Measurements from ENCODE around the gene BBS2. TPM values are rescaled to one million over a fixed set of nuclear protein-coding genes. Genes with fewer than 3 reads are reported as not detected.

The BBS2 gene
- total and polyA plus RNA-seq, 2 of the 13 experiments (the other 11 are each of a cell fraction or from before 2014, with no cell fraction given): 59.7 to 68.3 TPM

DNA sequence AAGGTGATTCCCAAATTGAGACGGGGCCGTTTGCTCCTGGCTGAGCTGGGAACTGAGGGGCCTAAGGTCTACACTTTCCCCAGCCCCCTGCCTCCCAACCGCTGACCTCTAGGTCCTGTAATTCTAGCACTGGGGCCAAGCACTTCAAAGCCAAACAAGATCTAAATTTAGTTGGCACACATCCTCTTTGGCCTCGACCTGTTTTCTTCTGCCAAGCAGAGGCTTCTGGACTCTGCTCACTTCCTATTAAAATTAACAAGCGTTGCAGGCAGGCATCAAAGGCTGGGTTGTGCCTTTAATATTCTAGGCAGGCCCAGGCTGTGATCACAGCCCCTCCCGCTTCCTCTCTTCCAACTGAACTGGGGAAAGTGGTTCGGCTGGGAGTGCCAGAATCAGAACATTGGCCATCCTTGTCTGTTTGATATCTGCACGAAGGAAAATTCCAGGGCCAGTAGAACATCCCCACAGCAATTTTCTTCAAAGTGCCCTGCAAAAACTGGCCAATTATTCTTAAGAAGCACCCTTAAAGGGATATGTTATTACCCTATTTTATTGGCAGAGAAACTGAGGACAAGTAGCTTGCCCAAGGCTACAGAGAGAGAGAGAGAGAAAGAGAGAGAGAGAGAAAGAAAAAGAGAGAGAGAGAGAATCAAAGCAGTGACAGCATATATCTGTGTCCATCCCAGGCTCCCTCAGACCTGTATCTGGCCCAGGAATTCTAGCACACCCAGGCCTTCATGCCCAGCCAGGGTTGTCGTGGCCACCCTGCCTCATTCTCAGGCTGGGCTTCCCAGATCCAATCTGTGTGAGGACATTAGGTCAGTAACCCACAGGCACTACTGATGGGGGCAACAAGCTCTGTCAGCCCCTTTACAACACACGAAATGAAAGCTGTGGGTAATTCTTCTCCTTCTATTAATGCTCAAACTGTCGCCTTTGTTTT lies 32.2 kb upstream of the BBS2 start (continued):
- TF ChIP-seq ZNF644 (CRISPR knock-in tag; IDR thresholded peaks at IDR 0.05; ENCODE audit: low read depth): no peak; the same call in 1 of the 2 replicates
- TF ChIP-seq HOXA5 (CRISPR knock-in tag; IDR thresholded peaks at IDR 0.05): peak; percentile 32; the same call in 1 of the 2 replicates
- no peak for TF ChIP-seq POLR2G (IDR thresholded peaks at IDR 0.05; ENCODE audit: low read depth, low read length)
- TF ChIP-seq GLI4 (CRISPR knock-in tag; IDR thresholded peaks at IDR 0.05; ENCODE audit: borderline replicate concordance): no peak
- no peak for TF ChIP-seq FOXC1 (CRISPR knock-in tag; IDR thresholded peaks at IDR 0.05; ENCODE audit: borderline replicate concordance)
- no peak for TF ChIP-seq SP4 (CRISPR knock-in tag; IDR thresholded peaks at IDR 0.05)
- no peak for TF ChIP-seq REXO4 (CRISPR knock-in tag; IDR thresholded peaks at IDR 0.05; ENCODE audit: borderline replicate concordance)
- TF ChIP-seq, protein P1, sequence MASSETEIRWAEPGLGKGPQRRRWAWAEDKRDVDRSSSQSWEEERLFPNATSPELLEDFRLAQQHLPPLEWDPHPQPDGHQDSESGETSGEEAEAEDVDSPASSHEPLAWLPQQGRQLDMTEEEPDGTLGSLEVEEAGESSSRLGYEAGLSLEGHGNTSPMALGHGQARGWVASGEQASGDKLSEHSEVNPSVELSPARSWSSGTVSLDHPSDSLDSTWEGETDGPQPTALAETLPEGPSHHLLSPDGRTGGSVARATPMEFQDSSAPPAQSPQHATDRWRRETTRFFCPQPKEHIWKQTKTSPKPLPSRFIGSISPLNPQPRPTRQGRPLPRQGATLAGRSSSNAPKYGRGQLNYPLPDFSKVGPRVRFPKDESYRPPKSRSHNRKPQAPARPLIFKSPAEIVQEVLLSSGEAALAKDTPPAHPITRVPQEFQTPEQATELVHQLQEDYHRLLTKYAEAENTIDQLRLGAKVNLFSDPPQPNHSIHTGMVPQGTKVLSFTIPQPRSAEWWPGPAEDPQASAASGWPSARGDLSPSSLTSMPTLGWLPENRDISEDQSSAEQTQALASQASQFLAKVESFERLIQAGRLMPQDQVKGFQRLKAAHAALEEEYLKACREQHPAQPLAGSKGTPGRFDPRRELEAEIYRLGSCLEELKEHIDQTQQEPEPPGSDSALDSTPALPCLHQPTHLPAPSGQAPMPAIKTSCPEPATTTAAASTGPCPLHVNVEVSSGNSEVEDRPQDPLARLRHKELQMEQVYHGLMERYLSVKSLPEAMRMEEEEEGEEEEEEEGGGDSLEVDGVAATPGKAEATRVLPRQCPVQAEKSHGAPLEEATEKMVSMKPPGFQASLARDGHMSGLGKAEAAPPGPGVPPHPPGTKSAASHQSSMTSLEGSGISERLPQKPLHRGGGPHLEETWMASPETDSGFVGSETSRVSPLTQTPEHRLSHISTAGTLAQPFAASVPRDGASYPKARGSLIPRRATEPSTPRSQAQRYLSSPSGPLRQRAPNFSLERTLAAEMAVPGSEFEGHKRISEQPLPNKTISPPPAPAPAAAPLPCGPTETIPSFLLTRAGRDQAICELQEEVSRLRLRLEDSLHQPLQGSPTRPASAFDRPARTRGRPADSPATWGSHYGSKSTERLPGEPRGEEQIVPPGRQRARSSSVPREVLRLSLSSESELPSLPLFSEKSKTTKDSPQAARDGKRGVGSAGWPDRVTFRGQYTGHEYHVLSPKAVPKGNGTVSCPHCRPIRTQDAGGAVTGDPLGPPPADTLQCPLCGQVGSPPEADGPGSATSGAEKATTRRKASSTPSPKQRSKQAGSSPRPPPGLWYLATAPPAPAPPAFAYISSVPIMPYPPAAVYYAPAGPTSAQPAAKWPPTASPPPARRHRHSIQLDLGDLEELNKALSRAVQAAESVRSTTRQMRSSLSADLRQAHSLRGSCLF (CRISPR knock-in tag; IDR thresholded peaks at IDR 0.05; ENCODE audit: borderline replicate concordance): no peak
- no peak for TF ChIP-seq PRPF4 (IDR thresholded peaks at IDR 0.05; ENCODE audit: low read depth, low read length, poor library complexity, severe bottlenecking)
- TF ChIP-seq FLYWCH1 (CRISPR knock-in tag; IDR thresholded peaks at IDR 0.05): no peak
- TF ChIP-seq, protein P2, sequence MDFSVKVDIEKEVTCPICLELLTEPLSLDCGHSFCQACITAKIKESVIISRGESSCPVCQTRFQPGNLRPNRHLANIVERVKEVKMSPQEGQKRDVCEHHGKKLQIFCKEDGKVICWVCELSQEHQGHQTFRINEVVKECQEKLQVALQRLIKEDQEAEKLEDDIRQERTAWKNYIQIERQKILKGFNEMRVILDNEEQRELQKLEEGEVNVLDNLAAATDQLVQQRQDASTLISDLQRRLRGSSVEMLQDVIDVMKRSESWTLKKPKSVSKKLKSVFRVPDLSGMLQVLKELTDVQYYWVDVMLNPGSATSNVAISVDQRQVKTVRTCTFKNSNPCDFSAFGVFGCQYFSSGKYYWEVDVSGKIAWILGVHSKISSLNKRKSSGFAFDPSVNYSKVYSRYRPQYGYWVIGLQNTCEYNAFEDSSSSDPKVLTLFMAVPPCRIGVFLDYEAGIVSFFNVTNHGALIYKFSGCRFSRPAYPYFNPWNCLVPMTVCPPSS (IDR thresholded peaks at IDR 0.05): no peak
- peak; percentile 92 for TF ChIP-seq KDM6A (CRISPR knock-in tag; IDR thresholded peaks at IDR 0.05; ENCODE audit: low read depth)
- TF ChIP-seq ARNT (IDR thresholded peaks at IDR 0.05): no peak
- TF ChIP-seq, protein P3, sequence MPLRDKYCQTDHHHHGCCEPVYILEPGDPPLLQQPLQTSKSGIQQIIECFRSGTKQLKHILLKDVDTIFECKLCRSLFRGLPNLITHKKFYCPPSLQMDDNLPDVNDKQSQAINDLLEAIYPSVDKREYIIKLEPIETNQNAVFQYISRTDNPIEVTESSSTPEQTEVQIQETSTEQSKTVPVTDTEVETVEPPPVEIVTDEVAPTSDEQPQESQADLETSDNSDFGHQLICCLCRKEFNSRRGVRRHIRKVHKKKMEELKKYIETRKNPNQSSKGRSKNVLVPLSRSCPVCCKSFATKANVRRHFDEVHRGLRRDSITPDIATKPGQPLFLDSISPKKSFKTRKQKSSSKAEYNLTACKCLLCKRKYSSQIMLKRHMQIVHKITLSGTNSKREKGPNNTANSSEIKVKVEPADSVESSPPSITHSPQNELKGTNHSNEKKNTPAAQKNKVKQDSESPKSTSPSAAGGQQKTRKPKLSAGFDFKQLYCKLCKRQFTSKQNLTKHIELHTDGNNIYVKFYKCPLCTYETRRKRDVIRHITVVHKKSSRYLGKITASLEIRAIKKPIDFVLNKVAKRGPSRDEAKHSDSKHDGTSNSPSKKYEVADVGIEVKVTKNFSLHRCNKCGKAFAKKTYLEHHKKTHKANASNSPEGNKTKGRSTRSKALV (CRISPR knock-in tag; IDR thresholded peaks at IDR 0.05): 0 out of 2 replicates have a peak, but pooled peaks have one; percentile 29
- no peak; the same call in 1 of the 2 replicates for TF ChIP-seq ZNF816 (CRISPR knock-in tag; IDR thresholded peaks at IDR 0.05; ENCODE audit: borderline replicate concordance)
- TF ChIP-seq, protein P4, sequence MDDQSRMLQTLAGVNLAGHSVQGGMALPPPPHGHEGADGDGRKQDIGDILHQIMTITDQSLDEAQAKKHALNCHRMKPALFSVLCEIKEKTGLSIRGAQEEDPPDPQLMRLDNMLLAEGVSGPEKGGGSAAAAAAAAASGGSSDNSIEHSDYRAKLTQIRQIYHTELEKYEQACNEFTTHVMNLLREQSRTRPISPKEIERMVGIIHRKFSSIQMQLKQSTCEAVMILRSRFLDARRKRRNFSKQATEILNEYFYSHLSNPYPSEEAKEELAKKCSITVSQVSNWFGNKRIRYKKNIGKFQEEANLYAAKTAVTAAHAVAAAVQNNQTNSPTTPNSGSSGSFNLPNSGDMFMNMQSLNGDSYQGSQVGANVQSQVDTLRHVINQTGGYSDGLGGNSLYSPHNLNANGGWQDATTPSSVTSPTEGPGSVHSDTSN (CRISPR knock-in tag; IDR thresholded peaks at IDR 0.05; ENCODE audit: borderline replicate concordance): no peak
- no peak for TF ChIP-seq ZNF850 (CRISPR knock-in tag; conservative IDR thresholded peaks at IDR 0.05)
- TF ChIP-seq MIXL1 (CRISPR knock-in tag; IDR thresholded peaks at IDR 0.05): peak; percentile 97
- TF ChIP-seq ZNF10 (CRISPR knock-in tag; IDR thresholded peaks at IDR 0.05; ENCODE audit: borderline replicate concordance, low read depth): no peak

All from HepG2 (cell line).